ENCODE data around the gene C1QTNF9B. TPM values are rescaled to one million over a fixed set of nuclear protein-coding genes. Genes with fewer than 3 reads are reported as not detected.
"Not testable (repeated sequence)": the region's sequence is repeated elsewhere in the genome, so short reads cannot be mapped to it uniquely, and the experiment has no call there.

C1QTNF9B gene
- total and polyA plus RNA-seq, 2 donors (not counting 1 experiment from before 2014, with no cell fraction given): not detected

- no peak overlapping the region for H3K27ac Mint-ChIP-seq
Measured at GRCh38 chr13:23883255-23883654, 14.0 kb downstream of the C1QTNF9B start.

GRCh38 chr13:23881402-23881800, 15.9 kb downstream of the C1QTNF9B start:
- not testable (repeated sequence) for H3K9ac ChIP-seq (ENCODE audit: low read length)

More at GRCh38 chr13:23883255-23883654, 14.0 kb downstream of the C1QTNF9B start:
- H3K4me1 Mint-ChIP-seq: peaks cover 8% of the 10 kb centered on the region
- no peaks in the 10 kb centered on the region for H3K9me3 ChIP-seq (ENCODE audit: control extremely low read depth in 1 of 3, control insufficient read depth in 2 of 3, insufficient read depth in 1 of 3, low read length in 2 of 3)
- intact Hi-C loops (cut with micrococcal nuclease): no loop called here
- ATAC-seq (ENCODE audit: low read depth) (no peak), DNase-seq (no peak)
- no peak overlapping the region for H3K9ac ChIP-seq (ENCODE audit: low read length)
- ChIA-PET POLR2A (no interaction called here), CTCF (no interaction called here)
- no peak overlapping the region for H3K4me3 Mint-ChIP-seq
- H3K27me3 Mint-ChIP-seq: no peaks in the 10 kb centered on the region
- H3K4me2 ChIP-seq (replicated peaks; ENCODE audit: low read depth, low read length, poor library complexity, severe bottlenecking): no peak overlapping the region
- peaks cover 2 to 3% of the 10 kb centered on the region in 2 donors for H3K4me1 ChIP-seq (ENCODE audit: control insufficient read depth in 2 of 2, insufficient read depth in 2 of 2, low read length in 2 of 2)
- no peak overlapping the region for H2AFZ ChIP-seq (ENCODE audit: insufficient read depth, low read depth, low read length, poor library complexity, severe bottlenecking)
- H3K79me2 ChIP-seq (ENCODE audit: control insufficient read depth, insufficient read depth, low read length): no peaks in the 10 kb centered on the region
- H3K4me3 ChIP-seq (ENCODE audit: control extremely low read depth in 1 of 5, extremely low read depth in 1 of 5, insufficient read depth in 1 of 5, low read depth in 2 of 5, low read length in 4 of 5): no peak overlapping the region
- H3K27me3 ChIP-seq (replicated peaks in 1 of 4; ENCODE audit: control extremely low read depth in 1 of 4, control insufficient read depth in 3 of 4, insufficient read depth in 4 of 4, low read length in 3 of 4): no peaks in the 10 kb centered on the region
- 100% methylated on average over 1 of the region's 4 CpGs for WGBS (ENCODE audit: insufficient coverage)
- TF ChIP-seq EZH2 (IDR thresholded peaks at IDR 0.05; ENCODE audit: borderline replicate concordance, insufficient read depth, low read depth, low read length, poor library complexity, severe bottlenecking): no peak
- TF ChIP-seq, protein P1, sequence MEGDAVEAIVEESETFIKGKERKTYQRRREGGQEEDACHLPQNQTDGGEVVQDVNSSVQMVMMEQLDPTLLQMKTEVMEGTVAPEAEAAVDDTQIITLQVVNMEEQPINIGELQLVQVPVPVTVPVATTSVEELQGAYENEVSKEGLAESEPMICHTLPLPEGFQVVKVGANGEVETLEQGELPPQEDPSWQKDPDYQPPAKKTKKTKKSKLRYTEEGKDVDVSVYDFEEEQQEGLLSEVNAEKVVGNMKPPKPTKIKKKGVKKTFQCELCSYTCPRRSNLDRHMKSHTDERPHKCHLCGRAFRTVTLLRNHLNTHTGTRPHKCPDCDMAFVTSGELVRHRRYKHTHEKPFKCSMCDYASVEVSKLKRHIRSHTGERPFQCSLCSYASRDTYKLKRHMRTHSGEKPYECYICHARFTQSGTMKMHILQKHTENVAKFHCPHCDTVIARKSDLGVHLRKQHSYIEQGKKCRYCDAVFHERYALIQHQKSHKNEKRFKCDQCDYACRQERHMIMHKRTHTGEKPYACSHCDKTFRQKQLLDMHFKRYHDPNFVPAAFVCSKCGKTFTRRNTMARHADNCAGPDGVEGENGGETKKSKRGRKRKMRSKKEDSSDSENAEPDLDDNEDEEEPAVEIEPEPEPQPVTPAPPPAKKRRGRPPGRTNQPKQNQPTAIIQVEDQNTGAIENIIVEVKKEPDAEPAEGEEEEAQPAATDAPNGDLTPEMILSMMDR (IDR thresholded peaks at IDR 0.05): no peak
- no peak overlapping the region for H3K27ac ChIP-seq (ENCODE audit: low read length in 2 of 2)
- no peaks in the 10 kb centered on the region for H4K20me1 ChIP-seq (ENCODE audit: control insufficient read depth, insufficient read depth, low read length, poor library complexity, severe bottlenecking)
- peaks cover 8 to 26% of the 10 kb centered on the region in 2 experiments for H3K36me3 ChIP-seq (replicated peaks in 1 of 2; ENCODE audit: control extremely low read depth in 1 of 2, control insufficient read depth in 1 of 2, extremely low read depth in 1 of 2, insufficient read depth in 2 of 2, low read length in 1 of 2)
- H3K9me3 Mint-ChIP-seq (ENCODE audit: insufficient read depth): no peaks in the 10 kb centered on the region

DNA sequence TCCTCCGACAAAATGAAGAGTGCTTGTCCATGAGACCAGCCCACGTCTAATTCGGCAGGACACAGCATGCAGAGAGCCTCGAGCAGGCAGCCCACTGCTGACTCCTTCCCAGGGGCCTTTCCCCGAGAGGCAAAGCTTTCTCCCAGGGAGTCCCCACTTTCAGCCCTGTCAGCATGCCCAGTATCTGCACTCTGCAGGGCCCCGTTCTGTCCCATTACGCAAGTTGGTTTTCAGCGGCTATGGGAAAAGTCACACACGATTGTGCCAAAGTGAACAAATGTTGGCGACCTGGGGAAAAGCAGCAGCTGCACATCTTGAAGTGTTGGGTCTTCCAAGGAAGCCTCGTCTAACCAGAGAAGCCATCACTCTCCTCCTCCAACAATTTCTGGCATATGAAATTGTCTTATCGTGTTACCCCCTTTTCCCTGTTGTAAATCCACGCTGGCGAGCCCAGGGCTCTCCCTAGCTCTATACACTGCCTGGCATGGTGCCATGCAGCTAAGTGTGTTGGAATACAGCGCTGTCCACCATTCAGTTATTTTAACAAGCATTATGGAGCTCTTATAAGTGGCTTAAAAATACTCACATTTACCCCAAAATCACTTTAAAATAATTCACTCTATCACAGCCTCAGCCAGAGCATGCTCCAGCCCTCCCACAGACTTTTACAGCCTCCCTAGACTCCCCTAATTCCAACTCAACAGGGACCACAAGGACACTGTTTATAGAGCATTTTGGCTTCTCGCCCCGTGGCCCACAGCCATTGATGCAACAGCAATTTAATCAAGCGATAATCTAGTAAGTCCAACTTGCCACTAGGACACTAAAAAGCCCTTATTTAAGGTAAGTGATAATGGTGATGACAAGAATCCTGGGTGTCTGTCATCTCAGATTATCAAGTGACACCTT, 16.6 kb downstream of the C1QTNF9B start:
- H4K20me1 ChIP-seq (ENCODE audit: control insufficient read depth, insufficient read depth, low read length, poor library complexity, severe bottlenecking); DNase-seq; H3K9ac ChIP-seq (ENCODE audit: low read length); H3K9me3 ChIP-seq (ENCODE audit: control extremely low read depth in 1 of 3, control insufficient read depth in 2 of 3, insufficient read depth in 1 of 3, low read length in 2 of 3); H3K4me1 Mint-ChIP-seq; H3K9me3 Mint-ChIP-seq (ENCODE audit: insufficient read depth); H3K27me3 ChIP-seq (replicated peaks in 1 of 4; ENCODE audit: control extremely low read depth in 1 of 4, control insufficient read depth in 3 of 4, insufficient read depth in 4 of 4, low read length in 3 of 4); H3K4me1 ChIP-seq (ENCODE audit: control insufficient read depth in 2 of 2, insufficient read depth in 2 of 2, low read length in 2 of 2); H3K4me2 ChIP-seq (replicated peaks; ENCODE audit: low read depth, low read length, poor library complexity, severe bottlenecking); intact Hi-C loops (cut with micrococcal nuclease); CTCF ChIA-PET; H3K4me3 Mint-ChIP-seq; H2AFZ ChIP-seq (ENCODE audit: insufficient read depth, low read depth, low read length, poor library complexity, severe bottlenecking); H3K4me3 ChIP-seq (ENCODE audit: control extremely low read depth in 1 of 5, extremely low read depth in 1 of 5, insufficient read depth in 1 of 5, low read depth in 2 of 5, low read length in 4 of 5); H3K27me3 Mint-ChIP-seq; H3K27ac ChIP-seq (ENCODE audit: low read length in 2 of 2); ATAC-seq (ENCODE audit: low read depth); H3K79me2 ChIP-seq (ENCODE audit: control insufficient read depth, insufficient read depth, low read length); H3K27ac Mint-ChIP-seq: not testable (repeated sequence)
- 100% methylated on average over 1 of the region's 18 CpGs for whole genome bisulfite sequencing (ENCODE audit: insufficient coverage)
- POLR2A ChIA-PET: interaction anchor here (0.6 kb wide), 1 partner anchor 302 kb away, joined by 3 read pairs; no protein-coding TSS in a partner anchor
- peaks cover 10 to 26% of the 10 kb centered on the region in 2 experiments for H3K36me3 ChIP-seq (replicated peaks in 1 of 2; ENCODE audit: control extremely low read depth in 1 of 2, control insufficient read depth in 1 of 2, extremely low read depth in 1 of 2, insufficient read depth in 2 of 2, low read length in 1 of 2)

More at GRCh38 chr13:23881402-23881800, 15.9 kb downstream of the C1QTNF9B start:
- H3K79me2 ChIP-seq (ENCODE audit: control insufficient read depth, insufficient read depth, low read length); H3K4me1 ChIP-seq (ENCODE audit: control insufficient read depth in 2 of 2, insufficient read depth in 2 of 2, low read length in 2 of 2); POLR2A ChIA-PET; ATAC-seq (ENCODE audit: low read depth); H3K4me3 ChIP-seq (ENCODE audit: control extremely low read depth in 1 of 5, extremely low read depth in 1 of 5, insufficient read depth in 1 of 5, low read depth in 2 of 5, low read length in 4 of 5); CTCF ChIA-PET; H3K27me3 ChIP-seq (replicated peaks in 1 of 4; ENCODE audit: control extremely low read depth in 1 of 4, control insufficient read depth in 3 of 4, insufficient read depth in 4 of 4, low read length in 3 of 4); H3K4me1 Mint-ChIP-seq; intact Hi-C loops (cut with micrococcal nuclease); H3K9me3 Mint-ChIP-seq (ENCODE audit: insufficient read depth); DNase-seq; H3K27me3 Mint-ChIP-seq; H3K4me2 ChIP-seq (replicated peaks; ENCODE audit: low read depth, low read length, poor library complexity, severe bottlenecking); H3K27ac Mint-ChIP-seq; H2AFZ ChIP-seq (ENCODE audit: insufficient read depth, low read depth, low read length, poor library complexity, severe bottlenecking); H3K27ac ChIP-seq (ENCODE audit: low read length in 2 of 2); H3K9me3 ChIP-seq (ENCODE audit: control extremely low read depth in 1 of 3, control insufficient read depth in 2 of 3, insufficient read depth in 1 of 3, low read length in 2 of 3); H3K4me3 Mint-ChIP-seq; H4K20me1 ChIP-seq (ENCODE audit: control insufficient read depth, insufficient read depth, low read length, poor library complexity, severe bottlenecking): not testable (repeated sequence)
- WGBS (ENCODE audit: insufficient coverage): 100% methylated on average over 2 of the region's 8 CpGs
- H3K36me3 ChIP-seq (replicated peaks in 1 of 2; ENCODE audit: control extremely low read depth in 1 of 2, control insufficient read depth in 1 of 2, extremely low read depth in 1 of 2, insufficient read depth in 2 of 2, low read length in 1 of 2): peaks cover 10 to 28% of the 10 kb centered on the region in 2 experiments
